ENCODE results near the gene HIRA. TPM values are rescaled to one million over a fixed set of nuclear protein-coding genes. Genes with fewer than 3 reads are reported as not detected.

The HIRA gene
- total and polyA plus RNA-seq, 2 of the 8 experiments (the other 6 are each of a cell fraction or from before 2014, with no cell fraction given): 34.9 to 67.2 TPM

GRCh38 chr22:19360300-19360792 lies 71.2 kb downstream of the HIRA start:
- Histone ChIP-seq H3K23ac (ENCODE audit: insufficient read length) (no peak overlapping the region), H4K91ac (replicated peaks; ENCODE audit: insufficient read length, low read length) (no peak overlapping the region), H3K9ac (replicated peaks in 1 of 4; ENCODE audit: extremely low read depth in 1 of 4, low read depth in 3 of 4, low read length in 3 of 4) (peak overlapping the region in 1 of 4 experiments; percentile 13; a peak in 2 of 7 replicates), H2BK120ac (replicated peaks; ENCODE audit: low read depth, low read length) (no peak overlapping the region), H3K4me1 (replicated peaks in 1 of 4; ENCODE audit: control insufficient read depth in 3 of 4, insufficient read depth in 4 of 4, low read length in 3 of 4) (no peaks in the 10 kb centered on the region), H3K4me3 (ENCODE audit: extremely low read depth in 1 of 4, insufficient read depth in 2 of 4, low read depth in 3 of 4, low read length in 4 of 4) (no peak overlapping the region), H3K27ac (ENCODE audit: low read depth, low read length) (no peak overlapping the region), H3K9me3 (ENCODE audit: insufficient read depth in 2 of 2, low read depth in 1 of 2, low read length in 1 of 2) (no peaks in the 10 kb centered on the region), H2BK5ac (ENCODE audit: low read depth, low read length) (no peak overlapping the region), H3K79me1 (ENCODE audit: low read depth, low read length) (no peaks in the 10 kb centered on the region; the same call in 1 of the 2 replicates), H3K18ac (ENCODE audit: extremely low read depth, low read length) (no peak overlapping the region), H4K8ac (ENCODE audit: extremely low read depth, insufficient read depth, low read length) (no peak overlapping the region), H2AK5ac (ENCODE audit: low read depth, low read length) (no peak overlapping the region), H2BK15ac (ENCODE audit: low read length) (no peak overlapping the region), H2BK12ac (ENCODE audit: low read depth, low read length) (no peak overlapping the region), H3K14ac (ENCODE audit: insufficient read length) (no peak overlapping the region), H3K56ac (replicated peaks; ENCODE audit: insufficient read length, low read depth, low read length) (no peak overlapping the region), H2BK20ac (ENCODE audit: low read length) (no peak overlapping the region), H3K36me3 (ENCODE audit: control insufficient read depth in 2 of 4, insufficient read depth in 4 of 4, low read length in 3 of 4) (peaks cover 32 to 55% (median 45%) of the 10 kb centered on the region in 4 experiments), H3K4me2 (ENCODE audit: insufficient read depth in 1 of 2, low read depth in 2 of 2, low read length in 2 of 2) (no peak overlapping the region), H4K5ac (ENCODE audit: insufficient read length, low read depth, low read length) (no peak overlapping the region), H3K27me3 (replicated peaks in 1 of 4; ENCODE audit: control insufficient read depth in 3 of 4, extremely low read depth in 1 of 4, insufficient read depth in 3 of 4, low read length in 3 of 4) (no peaks in the 10 kb centered on the region), H3K79me2 (ENCODE audit: control insufficient read depth in 1 of 2, insufficient read depth in 2 of 2, low read length in 2 of 2) (no peaks in the 10 kb centered on the region), H2AFZ (ENCODE audit: low read length) (no peak overlapping the region), H3K4ac (replicated peaks; ENCODE audit: insufficient read length, low read depth, low read length) (no peak overlapping the region), H3K23me2 (ENCODE audit: low read depth, low read length) (no peaks in the 10 kb centered on the region), H4K20me1 (replicated peaks in 1 of 2; ENCODE audit: control insufficient read depth in 1 of 2, insufficient read depth in 2 of 2, low read length in 2 of 2) (peaks cover 5 to 13% of the 10 kb centered on the region in 2 experiments)
- 88% methylated on average over 8 of the region's 8 CpGs; no CpG with 5 or more reads in 1 of the 2 experiments for WGBS, 2 experiments (ENCODE audit: extremely low coverage in 1 of 2, insufficient coverage in 1 of 2, insufficient read length in 1 of 2, insufficient replicate concordance in 2 of 2, low coverage in 1 of 2, low lambda C conversion rate in 2 of 2, missing lambda C conversion rate in 1 of 2)
- no peak for DNase-seq (ENCODE audit: low read depth in 1 of 2, low spot score in 2 of 2)
- CTCF ChIA-PET (ENCODE audit: partially characterized antibody): interaction anchor here (0.8 to 1.8 kb wide), 4 partner anchors 10 to 181 kb away, joined by 3 to 5 read pairs (median 3); partner anchors contain the start of gene SLC25A1
- POLR2A ChIA-PET (ENCODE audit: partially characterized antibody): no interaction called here
- peak in 1 of 2 experiments; percentile 19; a peak in 1 of 4 replicates for TF ChIP-seq RAD21 (IDR thresholded peaks at IDR 0.05 in 1 of 2, conservative IDR thresholded peaks at IDR 0.05 in 1 of 2; ENCODE audit: low read depth in 2 of 2, low read length in 2 of 2)
- TF ChIP-seq CTCF (IDR thresholded peaks at IDR 0.05; ENCODE audit: control extremely low read depth in 1 of 3, insufficient read depth in 1 of 3, low read depth in 1 of 3, low read length in 3 of 3): peak in 2 of 3 experiments; percentile 22 to 32; a peak in 2 of 4 replicates
- TF ChIP-seq E2F6 (IDR thresholded peaks at IDR 0.05): no peak
- no peak for FAIRE-seq
